Stimulated activated naive CD8-positive, alpha-beta T cell treated with anti-CD3 and anti-CD28 coated beads, Interleukin-15, Interleukin-2, amounts not matched to agents 100 ng/mL and 50 ng/mL, for 24 hours (primary cell): ENCODE measurements around the gene MYL7.
A peak's percentile ranks its signal among the peaks of the same experiment; 100 is the strongest.

Experiments used
- H3K27ac Mint-ChIP-seq: one replicate; pipeline ENCODE4 v1.8.0; 2021; ENCODE audit warnings: mild to moderate bottlenecking, mixed read lengths
- H3K27me3 Mint-ChIP-seq: one replicate; pipeline ENCODE4 v1.8.0; 2021; ENCODE audit warnings: mixed read lengths
- H3K36me3 Mint-ChIP-seq: one replicate; pipeline ENCODE4 v1.8.0; 2021; ENCODE audit warnings: low read depth, mixed read lengths
- H3K4me1 Mint-ChIP-seq: one replicate; pipeline ENCODE4 v1.8.0; 2021; ENCODE audit warnings: low read depth, mixed read lengths
- H3K4me3 Mint-ChIP-seq: one replicate; pipeline ENCODE4 v1.8.0; 2021; ENCODE audit warnings: mild to moderate bottlenecking, mixed read lengths
- H3K9me3 Mint-ChIP-seq: one replicate; pipeline ENCODE4 v1.8.0; 2021; ENCODE audit warnings: mixed read lengths

MYL7 gene

GRCh38 chr7:44107961-44108767, 33.0 kb downstream of the MYL7 start:
- peaks cover 3% of the 10 kb centered on the region for H3K27me3 Mint-ChIP-seq
- H3K4me1 Mint-ChIP-seq, result peaks cover 19% of the 10 kb centered on the region
- no peaks in the 10 kb centered on the region for H3K36me3 Mint-ChIP-seq
- H3K4me3 Mint-ChIP-seq, result no peak overlapping the region
- no peaks in the 10 kb centered on the region for H3K9me3 Mint-ChIP-seq
- H3K27ac Mint-ChIP-seq, result no peak overlapping the region

GRCh38 chr7:44107116-44107960, 33.8 kb downstream of the MYL7 start:
- no peak overlapping the region for H3K4me3 Mint-ChIP-seq
- H3K36me3 Mint-ChIP-seq, result no peaks in the 10 kb centered on the region
- H3K9me3 Mint-ChIP-seq, result no peaks in the 10 kb centered on the region
- peaks cover 19% of the 10 kb centered on the region for H3K4me1 Mint-ChIP-seq
- no peak overlapping the region for H3K27ac Mint-ChIP-seq
- H3K27me3 Mint-ChIP-seq, result peaks cover 3% of the 10 kb centered on the region

GRCh38 chr7:44106311-44107065, 34.6 kb downstream of the MYL7 start:
- no peaks in the 10 kb centered on the region for H3K9me3 Mint-ChIP-seq
- peak overlapping the region; percentile 85 for H3K4me3 Mint-ChIP-seq
- H3K36me3 Mint-ChIP-seq, result no peaks in the 10 kb centered on the region
- H3K4me1 Mint-ChIP-seq, result peaks cover 19% of the 10 kb centered on the region
- peaks cover 3% of the 10 kb centered on the region for H3K27me3 Mint-ChIP-seq
- H3K27ac Mint-ChIP-seq, result peak overlapping the region; percentile 54

GRCh38 chr7:44105832-44106231, 35.3 kb downstream of the MYL7 start:
- no peaks in the 10 kb centered on the region for H3K9me3 Mint-ChIP-seq
- peak overlapping the region; percentile 54 for H3K27ac Mint-ChIP-seq

GRCh38 chr7:44104860-44105771, 36.0 kb downstream of the MYL7 start:
- H3K4me1 Mint-ChIP-seq, result peaks cover 19% of the 10 kb centered on the region
- H3K36me3 Mint-ChIP-seq, result no peaks in the 10 kb centered on the region
- H3K9me3 Mint-ChIP-seq, result no peaks in the 10 kb centered on the region
- peak overlapping the region; percentile 85 for H3K4me3 Mint-ChIP-seq
- peak overlapping the region; percentile 67 for H3K27ac Mint-ChIP-seq
- peaks cover 3% of the 10 kb centered on the region for H3K27me3 Mint-ChIP-seq

More at GRCh38 chr7:44105832-44106231, 35.3 kb downstream of the MYL7 start:
- peak overlapping the region; percentile 85 for H3K4me3 Mint-ChIP-seq
- no peaks in the 10 kb centered on the region for H3K36me3 Mint-ChIP-seq
- peaks cover 19% of the 10 kb centered on the region for H3K4me1 Mint-ChIP-seq
- peaks cover 3% of the 10 kb centered on the region for H3K27me3 Mint-ChIP-seq

GRCh38 chr7:44103923-44104859, 36.9 kb downstream of the MYL7 start, which contains the start of gene AEBP1:
Gene AEBP1, plus strand, starts transcription at chr7:44104345. Its CDS starts 321 bp downstream, at chr7:44104666.
- Mint-ChIP-seq H3K4me1 (peaks cover 19% of the 10 kb centered on the region), H3K36me3 (no peaks in the 10 kb centered on the region), H3K9me3 (no peaks in the 10 kb centered on the region), H3K27me3 (peaks cover 3% of the 10 kb centered on the region), H3K4me3 (peak within 1 kb of the TSS; percentile 85), H3K27ac (peak within 1 kb of the TSS; percentile 67)

GRCh38 chr7:44103566-44103922, 37.6 kb downstream of the MYL7 start:
- H3K4me3 Mint-ChIP-seq, result peak overlapping the region; percentile 66
- no peaks in the 10 kb centered on the region for H3K9me3 Mint-ChIP-seq
- H3K27me3 Mint-ChIP-seq, result peaks cover 3% of the 10 kb centered on the region
- peaks cover 19% of the 10 kb centered on the region for H3K4me1 Mint-ChIP-seq
- no peaks in the 10 kb centered on the region for H3K36me3 Mint-ChIP-seq
- no peak overlapping the region for H3K27ac Mint-ChIP-seq

GRCh38 chr7:44102846-44103565, 38.1 kb downstream of the MYL7 start:
- Mint-ChIP-seq H3K9me3 (no peaks in the 10 kb centered on the region), H3K36me3 (no peaks in the 10 kb centered on the region), H3K4me3 (peak overlapping the region; percentile 66), H3K4me1 (peaks cover 20% of the 10 kb centered on the region), H3K27me3 (peaks cover 3% of the 10 kb centered on the region), H3K27ac (peak overlapping the region; percentile 2)

- peaks cover 28% of the 10 kb centered on the region for H3K4me1 Mint-ChIP-seq
- H3K4me3 Mint-ChIP-seq, result no peak overlapping the region
- H3K36me3 Mint-ChIP-seq, result no peaks in the 10 kb centered on the region
- no peak overlapping the region for H3K27ac Mint-ChIP-seq
- peaks cover 3% of the 10 kb centered on the region for H3K27me3 Mint-ChIP-seq
- H3K9me3 Mint-ChIP-seq, result no peaks in the 10 kb centered on the region
Observed at GRCh38 chr7:44101966-44102845, 38.9 kb downstream of the MYL7 start.

- H3K36me3 Mint-ChIP-seq, result no peaks in the 10 kb centered on the region
- no peak overlapping the region for H3K27ac Mint-ChIP-seq
- peaks cover 3% of the 10 kb centered on the region for H3K27me3 Mint-ChIP-seq
- H3K9me3 Mint-ChIP-seq, result no peaks in the 10 kb centered on the region
- peaks cover 35% of the 10 kb centered on the region for H3K4me1 Mint-ChIP-seq
- no peak overlapping the region for H3K4me3 Mint-ChIP-seq
Observed at GRCh38 chr7:44101303-44101965, 39.7 kb downstream of the MYL7 start.

GRCh38 chr7:44100458-44101302, 40.5 kb downstream of the MYL7 start:
- H3K36me3 Mint-ChIP-seq, result no peaks in the 10 kb centered on the region
- H3K27me3 Mint-ChIP-seq, result peaks cover 3% of the 10 kb centered on the region
- no peak overlapping the region for H3K4me3 Mint-ChIP-seq
- no peaks in the 10 kb centered on the region for H3K9me3 Mint-ChIP-seq
- peaks cover 28% of the 10 kb centered on the region for H3K4me1 Mint-ChIP-seq
- H3K27ac Mint-ChIP-seq, result no peak overlapping the region
